ENCODE data around the gene RHO.
"Not testable (repeated sequence)": the region's sequence is repeated elsewhere in the genome, so short reads cannot be mapped to it uniquely, and the experiment has no call there.

Gene RHO

GRCh38 chr3:129528589-129529100 lies at the start of gene RHO:
Gene RHO, plus strand, starts transcription at chr3:129528639. Its CDS starts 95 bp downstream, at chr3:129528734.
- DNase-seq (ENCODE audit: low read depth), result no peak

- not testable (repeated sequence) for DNase-seq (ENCODE audit: low read depth)
These were observed 47.1 kb upstream of the RHO start for GRCh38 chr3:129481225-129481765.

GRCh38 chr3:129481766-129482332 lies 46.6 kb upstream of the RHO start:
- no peak for DNase-seq (ENCODE audit: low read depth)

- DNase-seq (ENCODE audit: low read depth), result no peak
These were observed 45.7 kb upstream of the RHO start for GRCh38 chr3:129482721-129483120.

GRCh38 chr3:129483870-129484269 lies 44.6 kb upstream of the RHO start:
- DNase-seq (ENCODE audit: low read depth), result no peak

- not testable (repeated sequence) for DNase-seq (ENCODE audit: low read depth)
These were observed 43.3 kb upstream of the RHO start for GRCh38 chr3:129485146-129485545.

- DNase-seq (ENCODE audit: low read depth), result no peak
These were observed 42.4 kb upstream of the RHO start for GRCh38 chr3:129485721-129486663.

GRCh38 chr3:129486664-129487035 lies 41.8 kb upstream of the RHO start:
- no peak for DNase-seq (ENCODE audit: low read depth)

- no peak for DNase-seq (ENCODE audit: low read depth)
These were observed 41.1 kb upstream of the RHO start for GRCh38 chr3:129487183-129487867.

- not testable (repeated sequence) for DNase-seq (ENCODE audit: low read depth)
These were observed 40.5 kb upstream of the RHO start for GRCh38 chr3:129487868-129488335.

GRCh38 chr3:129489258-129489657 lies 39.2 kb upstream of the RHO start:
- DNase-seq (ENCODE audit: low read depth), result not testable (repeated sequence)

GRCh38 chr3:129490273-129490675 lies 38.2 kb upstream of the RHO start:
- DNase-seq (ENCODE audit: low read depth), result peak; percentile 19

- not testable (repeated sequence) for DNase-seq (ENCODE audit: low read depth)
These were observed 37.4 kb upstream of the RHO start for GRCh38 chr3:129491077-129491476.

- DNase-seq (ENCODE audit: low read depth), result no peak
These were observed 36.6 kb upstream of the RHO start for GRCh38 chr3:129491794-129492193.

- no peak for DNase-seq (ENCODE audit: low read depth)
These were observed 35.7 kb upstream of the RHO start for GRCh38 chr3:129492691-129493090.

GRCh38 chr3:129493206-129493605 lies 35.2 kb upstream of the RHO start:
- DNase-seq (ENCODE audit: low read depth), result no peak

GRCh38 chr3:129494499-129494898 lies 33.9 kb upstream of the RHO start:
- not testable (repeated sequence) for DNase-seq (ENCODE audit: low read depth)

GRCh38 chr3:129495006-129495639 lies 33.3 kb upstream of the RHO start:
- DNase-seq (ENCODE audit: low read depth), result not testable (repeated sequence)

GRCh38 chr3:129497876-129498275 lies 30.6 kb upstream of the RHO start:
- not testable (repeated sequence) for DNase-seq (ENCODE audit: low read depth)

- DNase-seq (ENCODE audit: low read depth), result not testable (repeated sequence)
These were observed 29.6 kb upstream of the RHO start for GRCh38 chr3:129498603-129499488.
